HEK293T (cell line): ENCODE data around the gene CLEC4G.

Experiments used
- CTCF ChIA-PET: fragments of 350-600 bp; formaldehyde crosslinking; extraction: SDS; loops from one replicate; lab custom pipeline; 2021; ENCODE audit warnings: antibody characterized with exemption, inconsistent platforms; lab: Yijun Ruan, JAX
- POLR2A ChIA-PET: fragments of 350-600 bp; formaldehyde crosslinking; extraction: SDS; loops from one replicate; lab custom pipeline; 2020; ENCODE audit warnings: antibody characterized with exemption, inconsistent platforms; lab: Yijun Ruan, JAX
- DNase-seq: peaks from one replicate; pipeline ENCODE4 v3.0.0; 2012; ENCODE audit warnings: mixed read lengths; ENCODE audit errors: extremely low spot score
- ARNT ChIP-seq: fragments of 450-650 bp; IDR thresholded peaks from 2 replicates; pipeline ENCODE4 v1.6.1; 2017; ENCODE audit warnings: mild to moderate bottlenecking
- BHLHE40 ChIP-seq: fragments of 450-650 bp; IDR thresholded peaks from 2 replicates; pipeline ENCODE4 v1.6.1; 2016; ENCODE audit warnings: mild to moderate bottlenecking, moderate library complexity, borderline replicate concordance
- CTBP1 ChIP-seq: fragments of 450-650 bp; IDR thresholded peaks from 2 replicates; pipeline ENCODE4 v1.6.1; 2016; ENCODE audit warnings: borderline replicate concordance
- ELF4 ChIP-seq: fragments of 450-650 bp; IDR thresholded peaks from 2 replicates; pipeline ENCODE4 v1.6.1; 2017; ENCODE audit warnings: antibody characterized with exemption
- FOXA1 ChIP-seq: fragments of 450-650 bp; IDR thresholded peaks from 2 replicates; pipeline ENCODE4 v1.6.1; 2016; ENCODE audit warnings: mild to moderate bottlenecking
- FOXK2 ChIP-seq: fragments of 450-650 bp; IDR thresholded peaks from 2 replicates; pipeline ENCODE4 v1.6.1; 2016; ENCODE audit warnings: mild to moderate bottlenecking
- FOXM1 ChIP-seq: fragments of 450-650 bp; IDR thresholded peaks from 2 replicates; pipeline ENCODE4 v1.6.1; 2017; ENCODE audit warnings: mild to moderate bottlenecking, borderline replicate concordance
- HDGF ChIP-seq: fragments of 450-650 bp; IDR thresholded peaks from 2 replicates; pipeline ENCODE4 v1.6.1; 2017; ENCODE audit warnings: antibody characterized with exemption, borderline replicate concordance
- L3MBTL2 ChIP-seq: fragments of 450-650 bp; conservative IDR thresholded peaks from 2 replicates; pipeline ENCODE4 v1.6.1; 2016; ENCODE audit warnings: mild to moderate bottlenecking
- LEF1 ChIP-seq: fragments of 450-650 bp; IDR thresholded peaks from 2 replicates; pipeline ENCODE4 v1.6.1; 2017; ENCODE audit warnings: mild to moderate bottlenecking, borderline replicate concordance
- NFRKB ChIP-seq: fragments of 450-650 bp; IDR thresholded peaks from 2 replicates; pipeline ENCODE4 v1.6.1; 2016; ENCODE audit warnings: mild to moderate bottlenecking, moderate library complexity
- SP1 ChIP-seq: fragments of 450-650 bp; IDR thresholded peaks from 2 replicates; pipeline ENCODE4 v1.6.1; 2017
- SUZ12 ChIP-seq: fragments of 450-650 bp; IDR thresholded peaks from 2 replicates; pipeline ENCODE4 v1.6.1; 2016; ENCODE audit warnings: mild to moderate bottlenecking
- TARDBP ChIP-seq: fragments of 450-650 bp; IDR thresholded peaks from 2 replicates; pipeline ENCODE4 v1.6.1; 2016
- ZNF384 ChIP-seq: fragments of 450-650 bp; IDR thresholded peaks from 2 replicates; pipeline ENCODE4 v1.6.1; 2016
- TF ChIP-seq, protein P1 (sequence below): fragments of 450-650 bp; IDR thresholded peaks from 2 replicates; pipeline ENCODE4 v1.6.1; 2016

CLEC4G gene, protein sequence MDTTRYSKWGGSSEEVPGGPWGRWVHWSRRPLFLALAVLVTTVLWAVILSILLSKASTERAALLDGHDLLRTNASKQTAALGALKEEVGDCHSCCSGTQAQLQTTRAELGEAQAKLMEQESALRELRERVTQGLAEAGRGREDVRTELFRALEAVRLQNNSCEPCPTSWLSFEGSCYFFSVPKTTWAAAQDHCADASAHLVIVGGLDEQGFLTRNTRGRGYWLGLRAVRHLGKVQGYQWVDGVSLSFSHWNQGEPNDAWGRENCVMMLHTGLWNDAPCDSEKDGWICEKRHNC

DNA sequence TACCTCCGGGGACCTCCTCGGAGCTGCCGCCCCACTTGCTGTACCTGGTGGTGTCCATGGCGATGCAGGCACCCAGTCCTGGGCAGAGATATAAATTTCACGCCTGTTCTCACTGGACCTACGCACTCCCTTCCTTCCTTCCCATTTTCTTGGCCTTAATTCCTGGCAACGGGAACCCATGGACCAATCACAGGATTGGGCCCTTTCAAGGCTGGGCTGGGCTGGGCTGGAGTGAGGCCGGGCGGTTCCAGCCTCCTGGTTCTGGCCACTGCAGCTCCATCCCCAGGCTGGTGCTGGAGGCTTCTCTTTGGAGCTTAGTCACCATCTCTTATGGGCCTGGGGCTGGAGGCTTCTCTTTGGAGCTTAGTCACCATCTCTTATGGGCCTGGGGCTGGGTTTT is at the start of gene CLEC4G:
TSS of gene CLEC4G (minus strand) at position 66 of the 400 bp plus-strand sequence. CDS start at position 58, 8 bp downstream.
- POLR2A ChIA-PET = no interaction called here
- CTCF ChIA-PET = no interaction called here
- no peak for TF ChIP-seq FOXK2
- TF ChIP-seq FOXM1 = no peak
- no peak for TF ChIP-seq HDGF
- no peak for TF ChIP-seq SUZ12
- no peak for TF ChIP-seq SP1
- TF ChIP-seq, protein P1, sequence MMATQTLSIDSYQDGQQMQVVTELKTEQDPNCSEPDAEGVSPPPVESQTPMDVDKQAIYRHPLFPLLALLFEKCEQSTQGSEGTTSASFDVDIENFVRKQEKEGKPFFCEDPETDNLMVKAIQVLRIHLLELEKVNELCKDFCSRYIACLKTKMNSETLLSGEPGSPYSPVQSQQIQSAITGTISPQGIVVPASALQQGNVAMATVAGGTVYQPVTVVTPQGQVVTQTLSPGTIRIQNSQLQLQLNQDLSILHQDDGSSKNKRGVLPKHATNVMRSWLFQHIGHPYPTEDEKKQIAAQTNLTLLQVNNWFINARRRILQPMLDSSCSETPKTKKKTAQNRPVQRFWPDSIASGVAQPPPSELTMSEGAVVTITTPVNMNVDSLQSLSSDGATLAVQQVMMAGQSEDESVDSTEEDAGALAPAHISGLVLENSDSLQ = no peak
- TF ChIP-seq FOXA1 = no peak
- no peak for TF ChIP-seq BHLHE40
- no peak for TF ChIP-seq ZNF384
- TF ChIP-seq NFRKB = no peak
- no peak for TF ChIP-seq ARNT
- TF ChIP-seq ELF4 = no peak
- TF ChIP-seq LEF1 = no peak
- no peak for TF ChIP-seq TARDBP
- TF ChIP-seq CTBP1 = no peak
- no peak for TF ChIP-seq L3MBTL2
- DNase-seq = no peak

DNA sequence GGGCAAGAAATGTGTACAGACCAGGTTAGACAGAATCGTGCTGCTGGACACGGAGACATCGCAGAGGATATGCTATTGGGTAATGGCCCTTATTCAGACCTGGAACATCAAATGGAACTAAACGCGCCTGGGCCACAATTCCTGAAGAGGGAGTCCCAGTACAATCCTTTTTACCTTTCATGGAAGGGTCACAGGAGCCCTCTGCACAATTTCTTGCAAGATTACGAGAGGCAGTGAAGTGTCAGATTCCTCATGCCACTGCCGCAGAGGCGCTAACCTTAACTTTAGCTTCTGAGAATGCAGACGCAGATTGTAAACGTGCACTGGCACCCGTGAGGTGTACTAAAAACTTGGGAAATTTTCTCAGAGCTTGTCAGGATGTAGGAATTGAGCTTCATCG is 49.2 kb upstream of the CLEC4G start:
- no peak for TF ChIP-seq SUZ12
- TF ChIP-seq, protein P1 = no peak
- TF ChIP-seq L3MBTL2 = no peak
- TF ChIP-seq LEF1 = no peak
- TF ChIP-seq FOXK2 = no peak
- TF ChIP-seq NFRKB = no peak
- TF ChIP-seq ARNT = no peak
- TF ChIP-seq HDGF = no peak
- TF ChIP-seq ELF4 = no peak
- no peak for TF ChIP-seq TARDBP
- no peak for TF ChIP-seq FOXM1
- TF ChIP-seq SP1 = no peak
- ChIA-PET POLR2A (no interaction called here), CTCF (interaction anchor here (1.1 kb wide), 1 partner anchor 213 kb away, joined by 3 read pairs; no protein-coding TSS in a partner anchor)
- DNase-seq = no peak

DNA sequence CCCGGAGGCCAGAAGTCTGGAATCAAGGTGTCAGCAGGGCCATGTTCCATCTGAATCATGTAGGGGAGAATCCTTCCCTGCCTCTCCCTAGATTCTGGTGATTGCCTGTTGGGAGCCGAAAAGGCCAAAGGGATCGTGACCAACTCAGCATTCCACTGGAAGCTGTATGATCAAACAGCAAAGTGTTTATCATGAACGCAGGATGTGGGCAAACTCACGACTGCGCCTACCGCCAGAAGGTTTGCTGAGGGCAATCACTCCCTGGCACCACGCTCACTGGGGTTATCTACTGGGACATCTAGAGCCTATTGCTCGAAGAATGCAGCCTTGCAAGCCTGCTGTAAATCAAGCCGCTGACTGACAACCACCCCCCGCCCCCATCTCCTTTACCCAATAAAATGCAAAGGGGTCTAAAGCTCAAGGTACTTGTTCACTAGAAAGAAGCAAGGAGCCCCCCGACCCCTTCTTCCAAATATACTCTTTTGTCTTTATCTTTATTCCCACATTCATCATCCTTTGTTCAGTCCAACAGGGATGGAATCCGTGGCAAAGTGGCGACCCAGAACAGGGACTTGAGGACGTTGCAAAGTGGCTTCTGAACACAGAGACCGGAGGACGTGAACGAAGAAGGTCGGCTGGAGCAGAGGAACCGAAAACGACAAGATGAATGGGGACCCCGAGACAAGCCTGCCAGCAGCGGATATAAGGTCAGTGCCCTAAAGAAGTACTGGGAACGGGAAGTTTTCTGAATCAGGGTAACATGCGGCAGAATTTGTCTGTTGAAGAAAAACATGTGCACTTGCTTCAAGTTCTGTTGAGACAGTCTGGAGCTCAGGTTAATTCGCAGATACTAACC is 47.9 kb upstream of the CLEC4G start:
- no peak for TF ChIP-seq HDGF
- TF ChIP-seq FOXM1 = no peak
- TF ChIP-seq, protein P1 = peak; percentile 69
- CTCF ChIA-PET = no interaction called here
- POLR2A ChIA-PET = no interaction called here
- DNase-seq = no peak

DNA sequence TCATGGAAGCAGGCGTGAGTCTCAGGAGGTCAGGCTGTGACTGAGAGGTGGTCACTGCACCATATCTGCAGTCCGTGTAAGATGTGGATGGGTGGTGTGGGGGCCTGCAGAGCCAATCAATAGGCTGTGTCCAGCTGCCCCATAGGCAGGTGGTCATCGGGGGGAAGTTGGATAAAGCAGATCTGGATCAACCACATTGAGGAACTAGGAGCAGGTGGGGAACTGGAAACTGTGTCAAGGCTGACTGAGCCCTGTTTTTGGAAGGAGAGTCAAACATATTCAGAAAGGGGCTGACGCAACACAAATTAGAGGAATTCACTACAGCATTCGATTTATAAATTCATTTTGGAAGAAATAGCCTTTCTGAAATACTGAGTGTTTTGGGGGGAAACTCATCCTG is 46.2 kb upstream of the CLEC4G start:
- no peak for DNase-seq
- ChIA-PET CTCF (no interaction called here), POLR2A (no interaction called here)
- TF ChIP-seq LEF1 (no peak), SUZ12 (no peak)

DNA sequence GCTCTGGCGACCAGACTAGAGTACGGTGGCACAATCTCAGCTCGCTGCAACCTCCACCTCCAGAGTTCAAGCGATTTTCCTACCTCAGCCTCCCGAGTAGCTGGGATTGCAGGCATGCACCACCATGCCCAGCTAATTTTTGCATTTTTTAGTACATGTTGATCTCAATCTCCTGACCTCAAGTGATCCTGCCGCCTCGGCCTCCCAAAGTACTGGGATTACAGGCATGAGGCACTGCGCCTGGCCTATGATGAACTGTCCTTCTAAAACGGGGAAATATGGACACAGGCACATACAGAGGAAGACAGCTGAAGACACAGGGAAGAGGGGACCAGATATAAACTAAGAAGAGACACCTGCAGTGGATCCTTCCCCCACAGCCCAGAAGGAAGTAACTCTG is 43.9 kb upstream of the CLEC4G start:
- POLR2A ChIA-PET = no interaction called here
- CTCF ChIA-PET = interaction anchor here (1.0 kb wide), 1 partner anchor 12 kb away, joined by 3 read pairs; no protein-coding TSS in a partner anchor

More for the DNA sequence above, 43.9 kb upstream of the CLEC4G start:
- no peak for DNase-seq
- no peak for TF ChIP-seq HDGF
- no peak for TF ChIP-seq BHLHE40
- TF ChIP-seq, protein P1 = no peak
- TF ChIP-seq SUZ12 = no peak
- TF ChIP-seq NFRKB = no peak
- no peak for TF ChIP-seq TARDBP
- no peak for TF ChIP-seq L3MBTL2
- no peak for TF ChIP-seq FOXM1
